ENCODE measurements around the gene MAP3K14.

The MAP3K14 gene

GRCh38 chr17:45333702-45334092, 16.9 kb upstream of the MAP3K14 start:
- FAIRE-seq: no peak
- no peak for DNase-seq (ENCODE audit: insufficient read length, low spot score)
- TF ChIP-seq POLR2AphosphoS5 (IDR thresholded peaks at IDR 0.05; ENCODE audit: low read depth, low read length): no peak
- no peak for TF ChIP-seq SPI1 (IDR thresholded peaks at IDR 0.05; ENCODE audit: low read depth, low read length)
- TF ChIP-seq POU2F2 (IDR thresholded peaks at IDR 0.05; ENCODE audit: low read depth, low read length): no peak
- no peak for TF ChIP-seq PAX5 (IDR thresholded peaks at IDR 0.05; ENCODE audit: insufficient read depth, low read length, severe bottlenecking)
- TF ChIP-seq POLR2A (IDR thresholded peaks at IDR 0.05; ENCODE audit: low read depth, low read length): no peak
- TF ChIP-seq TAF1 (IDR thresholded peaks at IDR 0.05; ENCODE audit: low read depth, low read length): no peak

GRCh38 chr17:45332989-45333701, 16.3 kb upstream of the MAP3K14 start:
- FAIRE-seq: peak; percentile 78
- TF ChIP-seq PAX5 (IDR thresholded peaks at IDR 0.05; ENCODE audit: insufficient read depth, low read length, severe bottlenecking) (no peak), SPI1 (IDR thresholded peaks at IDR 0.05; ENCODE audit: low read depth, low read length) (peak; percentile 71)
- DNase-seq (ENCODE audit: insufficient read length, low spot score): peak; percentile 52

DNA sequence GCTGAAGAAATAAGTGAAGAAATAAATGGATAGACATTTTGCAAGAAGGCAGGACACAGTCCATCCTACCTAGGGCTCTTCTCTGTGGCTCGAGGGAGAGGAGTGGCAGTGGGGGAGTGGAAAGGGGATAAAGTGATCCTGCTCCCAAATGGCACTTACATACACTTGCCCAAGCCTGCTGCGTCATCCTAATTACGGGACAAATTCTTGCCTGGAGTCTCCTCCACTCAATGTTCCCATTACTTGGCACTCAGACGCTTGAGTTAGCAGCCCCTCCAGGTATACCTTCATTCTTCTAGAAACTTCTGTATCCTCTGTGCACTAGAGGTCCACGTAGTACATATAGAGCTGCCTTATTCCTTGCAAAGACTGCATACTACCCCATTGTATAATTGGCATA, 15.7 kb upstream of the MAP3K14 start:
- FAIRE-seq: no peak
- DNase-seq (ENCODE audit: insufficient read length, low spot score): no peak
- TF ChIP-seq PAX5 (IDR thresholded peaks at IDR 0.05; ENCODE audit: insufficient read depth, low read length, severe bottlenecking) (no peak), TAF1 (IDR thresholded peaks at IDR 0.05; ENCODE audit: low read depth, low read length) (no peak), SPI1 (IDR thresholded peaks at IDR 0.05; ENCODE audit: low read depth, low read length) (no peak), POLR2A (IDR thresholded peaks at IDR 0.05; ENCODE audit: low read depth, low read length) (no peak), POU2F2 (IDR thresholded peaks at IDR 0.05; ENCODE audit: low read depth, low read length) (no peak), POLR2AphosphoS5 (IDR thresholded peaks at IDR 0.05; ENCODE audit: low read depth, low read length) (no peak)

DNA sequence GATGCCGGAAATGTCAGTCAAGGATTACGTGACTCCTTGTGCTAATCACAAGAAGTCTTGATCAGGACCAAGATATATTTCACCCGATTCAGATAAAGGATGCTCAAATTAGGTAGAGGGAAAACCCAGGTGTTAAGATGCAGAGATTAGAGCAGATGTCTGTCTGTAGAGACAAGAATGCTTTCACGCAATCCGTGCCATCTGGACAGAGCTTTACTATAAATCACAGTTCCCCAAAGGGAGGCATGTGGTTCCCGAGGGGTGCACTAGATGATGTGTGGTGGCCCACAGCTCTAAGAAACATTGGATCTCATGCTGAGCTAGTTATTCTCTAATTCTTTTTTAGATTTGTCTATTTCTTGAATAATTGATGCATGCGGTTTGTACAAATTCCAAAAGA, 9.8 kb upstream of the MAP3K14 start:
- TF ChIP-seq SPI1 (IDR thresholded peaks at IDR 0.05; ENCODE audit: low read depth, low read length): no peak
- TF ChIP-seq POLR2A (IDR thresholded peaks at IDR 0.05; ENCODE audit: low read depth, low read length): no peak
- TF ChIP-seq POU2F2 (IDR thresholded peaks at IDR 0.05; ENCODE audit: low read depth, low read length): no peak
- no peak for TF ChIP-seq TAF1 (IDR thresholded peaks at IDR 0.05; ENCODE audit: low read depth, low read length)
- no peak for TF ChIP-seq POLR2AphosphoS5 (IDR thresholded peaks at IDR 0.05; ENCODE audit: low read depth, low read length)
- DNase-seq (ENCODE audit: insufficient read length, low spot score) (no peak), FAIRE-seq (no peak)

- no peak for DNase-seq (ENCODE audit: insufficient read length, low spot score)
- no peak for TF ChIP-seq POLR2A (IDR thresholded peaks at IDR 0.05; ENCODE audit: low read depth, low read length)
- TF ChIP-seq SPI1 (IDR thresholded peaks at IDR 0.05; ENCODE audit: low read depth, low read length): no peak
- no peak for TF ChIP-seq POLR2AphosphoS5 (IDR thresholded peaks at IDR 0.05; ENCODE audit: low read depth, low read length)
- TF ChIP-seq TAF1 (IDR thresholded peaks at IDR 0.05; ENCODE audit: low read depth, low read length): no peak
- TF ChIP-seq PAX5 (IDR thresholded peaks at IDR 0.05; ENCODE audit: insufficient read depth, low read length, severe bottlenecking): no peak
- no peak for TF ChIP-seq POU2F2 (IDR thresholded peaks at IDR 0.05; ENCODE audit: low read depth, low read length)
- no peak for FAIRE-seq
These were observed 9.0 kb upstream of the MAP3K14 start for GRCh38 chr17:45325810-45326209.

- no peak for TF ChIP-seq PAX5 (IDR thresholded peaks at IDR 0.05; ENCODE audit: insufficient read depth, low read length, severe bottlenecking)
- DNase-seq (ENCODE audit: insufficient read length, low spot score) (no peak), FAIRE-seq (no peak)
These were observed 7.5 kb upstream of the MAP3K14 start for GRCh38 chr17:45324336-45324735.

GRCh38 chr17:45322168-45322567, 5.3 kb upstream of the MAP3K14 start:
- TF ChIP-seq TAF1 (IDR thresholded peaks at IDR 0.05; ENCODE audit: low read depth, low read length): no peak
- no peak for TF ChIP-seq SPI1 (IDR thresholded peaks at IDR 0.05; ENCODE audit: low read depth, low read length)
- no peak for TF ChIP-seq POLR2AphosphoS5 (IDR thresholded peaks at IDR 0.05; ENCODE audit: low read depth, low read length)
- TF ChIP-seq PAX5 (IDR thresholded peaks at IDR 0.05; ENCODE audit: insufficient read depth, low read length, severe bottlenecking): no peak
- FAIRE-seq (no peak), DNase-seq (ENCODE audit: insufficient read length, low spot score) (no peak)

- no peak for TF ChIP-seq POLR2AphosphoS5 (IDR thresholded peaks at IDR 0.05; ENCODE audit: low read depth, low read length)
- TF ChIP-seq POLR2A (IDR thresholded peaks at IDR 0.05; ENCODE audit: low read depth, low read length): no peak
- TF ChIP-seq PAX5 (IDR thresholded peaks at IDR 0.05; ENCODE audit: insufficient read depth, low read length, severe bottlenecking): no peak
- DNase-seq (ENCODE audit: insufficient read length, low spot score) (no peak), FAIRE-seq (no peak)
These were observed 4.2 kb upstream of the MAP3K14 start for GRCh38 chr17:45320931-45321461.

DNA sequence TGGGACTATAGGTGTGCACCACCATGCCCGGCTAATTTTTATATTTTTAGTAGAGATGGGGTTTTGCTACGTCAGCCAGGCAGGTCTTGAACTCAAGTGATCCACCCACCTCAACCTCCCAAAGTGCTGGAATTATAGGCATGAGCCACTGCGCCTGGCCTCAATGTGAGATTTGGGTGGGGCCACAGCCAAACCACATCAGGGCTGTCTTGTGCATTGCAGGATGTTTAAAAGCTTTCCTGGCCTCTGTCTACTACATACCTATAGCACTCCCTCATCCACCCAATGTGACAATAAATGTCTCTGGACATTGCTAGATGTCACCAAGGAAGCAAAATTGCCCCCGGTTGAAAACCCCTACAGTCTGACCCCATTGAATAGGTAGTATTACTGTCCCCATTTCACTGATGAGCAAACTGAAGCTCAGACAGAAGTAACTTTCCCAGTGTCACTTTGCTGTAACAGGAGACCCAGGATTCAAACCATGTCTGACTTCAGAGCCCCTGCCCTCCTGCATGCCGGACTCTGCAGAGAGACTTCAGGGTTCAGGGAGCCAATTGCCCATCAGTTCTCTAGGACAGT, 3.6 kb upstream of the MAP3K14 start:
- FAIRE-seq (no peak), DNase-seq (ENCODE audit: insufficient read length, low spot score) (no peak)

DNA sequence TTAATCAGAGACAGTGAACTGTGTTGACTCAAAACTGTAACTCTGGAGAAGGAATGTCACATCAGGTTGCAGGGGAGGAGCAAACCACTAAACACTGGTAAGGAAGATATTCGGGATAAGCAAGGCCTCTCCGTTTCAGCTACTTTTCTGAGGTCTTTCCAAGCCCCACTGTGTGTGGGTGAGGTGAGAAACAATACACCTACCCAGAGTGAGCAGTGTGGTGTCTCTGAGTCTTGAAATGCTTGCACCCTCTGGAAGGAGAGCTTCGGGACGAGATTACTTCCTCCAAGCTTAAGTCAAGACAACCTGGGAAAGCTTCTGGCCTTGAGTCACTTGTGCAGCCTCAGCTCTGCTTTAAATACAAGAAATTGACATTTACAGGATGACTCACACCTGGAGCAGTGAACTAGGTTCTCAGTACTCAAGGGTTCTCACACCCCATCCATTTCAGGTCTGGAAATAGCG, 2.5 kb upstream of the MAP3K14 start:
- DNase-seq (ENCODE audit: insufficient read length, low spot score): no peak
- FAIRE-seq: no peak
- TF ChIP-seq POU2F2 (IDR thresholded peaks at IDR 0.05; ENCODE audit: low read depth, low read length) (no peak), POLR2AphosphoS5 (IDR thresholded peaks at IDR 0.05; ENCODE audit: low read depth, low read length) (no peak), SPI1 (IDR thresholded peaks at IDR 0.05; ENCODE audit: low read depth, low read length) (no peak), POLR2A (IDR thresholded peaks at IDR 0.05; ENCODE audit: low read depth, low read length) (no peak), PAX5 (IDR thresholded peaks at IDR 0.05; ENCODE audit: insufficient read depth, low read length, severe bottlenecking) (no peak), TAF1 (IDR thresholded peaks at IDR 0.05; ENCODE audit: low read depth, low read length) (no peak)

More for the DNA sequence above, 3.6 kb upstream of the MAP3K14 start:
- no peak for TF ChIP-seq POU2F2 (IDR thresholded peaks at IDR 0.05; ENCODE audit: low read depth, low read length)
